Choroid plexus epithelial cell (primary cell): ENCODE data around the gene RPL10A.
A peak's percentile ranks its signal among the peaks of the same experiment; 100 is the strongest.

Experiments
- DNase-seq: peaks from one replicate; pipeline ENCODE4 v3.0.0-alpha.2; 2010; ENCODE audit warnings: low read depth
- H3K4me3 ChIP-seq: 2 replicates; pipeline ENCODE4 v1.5.1; 2011; ENCODE audit warnings: low read depth, mild to moderate bottlenecking, control low read depth, low read length, moderate library complexity
- TF ChIP-seq, protein P1 (sequence below): conservative IDR thresholded peaks from 2 replicates; pipeline ENCODE4 v1.5.1; 2011; ENCODE audit warnings: low read depth, mild to moderate bottlenecking, control low read depth, inconsistent platforms, low read length, moderate library complexity

Gene RPL10A

DNA sequence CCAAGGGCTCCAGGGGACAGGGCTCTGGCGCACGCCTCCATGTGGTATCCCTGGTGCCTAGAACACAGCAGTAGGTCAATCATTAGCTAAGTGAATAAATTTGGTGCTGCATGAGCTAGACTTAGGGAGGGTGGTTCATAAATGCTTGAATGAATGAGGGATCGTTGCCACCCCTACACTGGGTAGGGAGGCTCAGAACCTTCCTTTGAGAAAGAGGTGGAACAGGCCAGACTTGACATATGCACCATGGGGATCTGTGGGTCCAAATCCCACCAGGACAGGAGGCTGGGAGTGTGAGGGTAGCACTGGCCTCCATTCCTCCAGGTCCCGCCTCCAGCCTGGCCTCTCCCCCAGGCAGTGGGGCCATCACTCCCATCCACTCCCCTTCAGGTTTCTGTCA lies 14.9 kb downstream of the RPL10A start:
- H3K4me3 ChIP-seq = no peak overlapping the region
- TF ChIP-seq, protein P1, sequence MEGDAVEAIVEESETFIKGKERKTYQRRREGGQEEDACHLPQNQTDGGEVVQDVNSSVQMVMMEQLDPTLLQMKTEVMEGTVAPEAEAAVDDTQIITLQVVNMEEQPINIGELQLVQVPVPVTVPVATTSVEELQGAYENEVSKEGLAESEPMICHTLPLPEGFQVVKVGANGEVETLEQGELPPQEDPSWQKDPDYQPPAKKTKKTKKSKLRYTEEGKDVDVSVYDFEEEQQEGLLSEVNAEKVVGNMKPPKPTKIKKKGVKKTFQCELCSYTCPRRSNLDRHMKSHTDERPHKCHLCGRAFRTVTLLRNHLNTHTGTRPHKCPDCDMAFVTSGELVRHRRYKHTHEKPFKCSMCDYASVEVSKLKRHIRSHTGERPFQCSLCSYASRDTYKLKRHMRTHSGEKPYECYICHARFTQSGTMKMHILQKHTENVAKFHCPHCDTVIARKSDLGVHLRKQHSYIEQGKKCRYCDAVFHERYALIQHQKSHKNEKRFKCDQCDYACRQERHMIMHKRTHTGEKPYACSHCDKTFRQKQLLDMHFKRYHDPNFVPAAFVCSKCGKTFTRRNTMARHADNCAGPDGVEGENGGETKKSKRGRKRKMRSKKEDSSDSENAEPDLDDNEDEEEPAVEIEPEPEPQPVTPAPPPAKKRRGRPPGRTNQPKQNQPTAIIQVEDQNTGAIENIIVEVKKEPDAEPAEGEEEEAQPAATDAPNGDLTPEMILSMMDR = no peak
- DNase-seq = no peak

DNA sequence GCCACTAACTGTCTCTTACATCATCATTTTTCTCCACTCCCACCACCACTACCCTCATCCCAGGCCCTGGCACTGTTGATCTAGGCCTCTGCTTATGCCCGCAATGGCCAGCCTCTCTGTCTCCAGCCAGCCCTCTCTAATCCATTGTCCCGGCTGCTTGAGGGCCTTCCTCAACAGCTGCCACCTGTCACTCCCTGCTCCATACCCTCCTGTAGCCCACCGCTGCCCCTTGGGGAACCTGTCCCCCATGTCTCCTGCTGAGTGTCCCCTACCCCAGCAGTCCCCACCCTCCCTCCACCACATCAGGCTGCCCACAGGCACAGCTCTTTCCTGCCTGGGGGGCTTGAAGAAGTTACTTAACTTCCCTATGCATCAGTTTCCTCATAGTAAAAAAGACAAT lies 15.3 kb downstream of the RPL10A start:
- no peak overlapping the region for H3K4me3 ChIP-seq
- no peak for DNase-seq
- TF ChIP-seq, protein P1 = no peak

DNA sequence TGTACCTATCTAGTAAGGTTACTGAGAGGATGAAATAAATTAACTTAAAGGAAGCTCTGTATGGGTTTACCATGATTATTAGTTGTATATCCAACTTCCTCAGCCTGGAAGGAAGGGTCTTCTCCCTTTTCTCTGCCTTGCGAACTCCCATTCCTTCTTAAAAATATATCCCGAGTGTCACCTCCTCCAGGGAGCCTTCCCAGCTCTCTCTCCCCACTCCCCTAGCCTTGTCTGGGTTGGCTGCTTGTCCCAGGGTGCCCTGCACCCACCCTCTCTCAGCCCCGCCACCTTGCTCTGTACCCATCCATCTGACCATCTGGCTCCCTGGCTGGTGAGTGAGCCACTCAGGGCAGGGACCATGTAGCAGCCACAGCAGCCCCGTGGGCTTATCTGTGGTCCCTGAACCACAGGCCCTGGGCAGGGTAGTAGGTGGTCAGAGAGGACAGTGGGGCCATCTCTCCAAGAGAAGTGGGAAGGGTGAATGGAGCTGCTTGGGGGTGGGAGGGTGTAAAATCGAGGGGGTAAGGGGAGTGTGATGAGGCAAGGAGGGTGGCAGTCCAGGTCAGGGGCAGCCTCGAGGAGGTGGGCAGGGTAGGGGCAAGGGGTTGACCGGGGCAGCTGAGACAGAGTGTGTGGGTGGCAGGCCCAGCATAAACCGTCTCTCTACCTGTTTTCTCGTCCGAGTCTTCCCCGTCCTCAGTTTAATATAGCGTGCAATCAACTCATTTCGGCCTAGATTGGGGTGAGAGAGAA lies 15.9 kb downstream of the RPL10A start:
- TF ChIP-seq, protein P1 = no peak
- no peak overlapping the region for H3K4me3 ChIP-seq
- no peak for DNase-seq

DNA sequence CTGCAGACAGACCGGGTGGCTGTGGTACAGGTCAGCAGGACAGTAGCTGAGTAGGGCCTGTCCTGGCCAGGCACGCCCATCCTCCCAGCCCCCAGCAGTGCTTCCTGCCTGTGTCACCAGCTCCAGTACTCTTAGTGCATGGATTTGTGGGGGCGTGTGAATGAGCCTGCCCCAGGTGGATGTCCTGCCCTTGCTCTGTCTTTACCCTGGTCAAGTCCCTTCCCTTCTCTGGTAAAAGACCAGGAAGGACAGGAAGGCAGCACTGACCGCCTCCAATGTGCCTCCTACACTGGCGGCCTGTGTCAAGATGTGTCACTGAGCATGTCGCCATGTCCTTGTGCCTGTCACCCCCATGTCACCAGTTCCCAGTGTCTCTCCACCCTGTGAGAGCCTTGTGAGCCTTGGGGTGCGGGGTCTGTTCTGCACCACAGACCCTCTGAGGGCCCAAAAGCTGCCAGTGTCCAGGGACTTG lies 16.8 kb downstream of the RPL10A start:
- no peak for DNase-seq
- TF ChIP-seq, protein P1 = no peak
- H3K4me3 ChIP-seq = no peak overlapping the region

DNA sequence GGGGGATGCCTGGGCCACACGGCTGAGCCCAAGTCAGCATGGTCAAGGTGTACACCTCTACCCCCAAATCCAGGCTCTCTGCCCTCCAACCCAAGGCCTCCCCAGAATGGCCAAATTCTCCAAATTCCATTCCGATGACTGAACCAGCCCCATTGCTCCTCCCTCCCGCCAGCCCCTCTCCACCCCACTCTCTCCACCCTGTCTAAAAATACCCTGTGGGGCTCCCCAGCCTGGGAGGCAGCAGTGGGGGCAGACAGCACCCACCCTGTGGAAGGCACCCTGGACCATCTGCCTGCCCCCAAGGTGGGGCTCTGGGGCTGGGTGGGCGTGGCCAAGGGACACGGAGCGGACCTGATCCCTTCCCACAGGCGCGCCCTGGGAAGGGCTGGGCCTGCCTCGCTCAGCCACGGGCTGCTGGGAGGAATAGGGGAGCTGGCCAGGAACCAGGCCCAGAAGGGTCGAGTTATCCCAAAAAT lies 17.2 kb downstream of the RPL10A start:
- TF ChIP-seq, protein P1 = no peak
- H3K4me3 ChIP-seq = no peak overlapping the region
- DNase-seq = peak; percentile 46

DNA sequence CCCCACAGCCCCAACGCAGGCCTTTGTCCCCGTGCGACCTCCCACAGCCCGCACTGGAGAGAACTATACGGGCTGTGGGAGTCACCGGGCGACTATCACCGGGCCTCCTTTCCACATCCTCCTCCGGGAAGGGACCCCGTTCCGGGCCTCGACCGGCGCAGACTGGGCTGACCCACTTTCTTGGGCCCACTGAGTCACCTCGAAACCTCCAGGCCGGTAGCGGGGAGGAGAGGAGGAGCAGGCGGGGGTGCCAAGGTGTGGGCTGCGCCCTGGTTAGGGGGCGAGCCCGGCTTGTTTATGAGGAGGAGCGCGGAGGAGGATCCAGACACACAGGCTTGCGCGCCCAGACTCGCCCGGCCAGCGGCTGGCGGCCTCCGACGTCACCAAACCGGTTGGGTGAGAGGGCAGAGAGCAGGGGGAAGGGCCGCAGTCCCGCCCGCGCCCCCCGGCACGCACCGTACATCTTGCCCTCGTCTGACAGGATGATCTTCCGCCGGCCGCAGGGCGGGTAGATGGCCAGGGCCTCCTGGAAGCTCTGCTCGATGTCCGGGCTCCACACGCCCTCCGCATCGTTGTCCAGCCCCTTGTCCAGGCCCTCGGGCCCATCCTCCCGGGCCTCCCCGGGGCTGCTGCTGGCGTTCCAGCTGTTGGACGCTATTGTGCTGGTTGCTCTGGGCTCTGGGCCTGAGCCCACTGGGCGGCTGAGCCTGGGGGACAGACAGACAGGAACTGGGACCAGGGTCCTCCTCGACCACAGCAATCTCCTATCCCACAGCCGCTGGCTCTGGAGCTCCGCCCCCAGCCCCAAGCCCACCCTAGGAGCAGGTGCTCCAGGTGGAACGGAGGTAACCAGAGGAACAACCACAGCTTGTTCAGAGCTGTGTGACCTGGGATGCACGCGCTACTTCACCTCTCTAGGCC lies 18.1 kb downstream of the RPL10A start:
- no peak overlapping the region for H3K4me3 ChIP-seq
- TF ChIP-seq, protein P1 = no peak
- DNase-seq = no peak
